Keratinocyte (primary cell): ENCODE data around the gene S100A14.

Source experiments
- EZH2 ChIP-seq: IDR thresholded peaks from one replicate; pipeline ENCODE4 v1.6.1; 2012; ENCODE audit warnings: inconsistent platforms, mild to moderate bottlenecking, low read length, moderate library complexity
- TF ChIP-seq, protein P1 (sequence below), 3 experiments: IDR thresholded peaks in 1 of 3; conservative IDR thresholded peaks in 1 of 3; optimal IDR thresholded peaks in 1 of 3; 2 replicates in 2 of 3; 3 replicates in 1 of 3; pipeline versions ENCODE3 to v1.5.1; 2011; ENCODE audit warnings: low read length in 3 of 3, mild to moderate bottlenecking in 3 of 3, moderate library complexity in 2 of 3, control low read depth in 1 of 3, inconsistent platforms in 1 of 3; ENCODE audit not compliant: insufficient read depth in 2 of 3; ENCODE audit errors: extremely low read depth in 1 of 3

DNA sequence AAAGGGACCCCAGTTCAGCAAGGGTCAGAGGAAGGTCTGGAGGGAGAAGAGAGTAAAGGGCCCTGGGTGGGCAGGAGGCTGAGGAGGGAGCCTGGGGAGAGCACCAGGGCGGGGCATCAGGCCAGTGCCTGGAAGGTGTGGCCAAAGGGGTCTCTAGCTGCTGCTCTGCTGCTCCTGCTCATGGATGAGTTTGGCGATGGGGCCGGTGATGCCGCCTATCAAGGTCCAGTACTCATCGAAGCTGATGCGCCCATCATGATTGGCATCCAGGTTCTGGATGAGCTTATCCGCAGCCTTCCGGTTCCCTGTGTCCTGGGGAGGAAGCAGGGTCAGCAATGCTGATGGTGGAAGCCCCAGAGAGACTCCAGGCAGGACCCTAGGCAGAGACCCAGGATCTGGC, 8.7 kb downstream of the S100A14 start:
- TF ChIP-seq EZH2, result no peak
- TF ChIP-seq, protein P1, sequence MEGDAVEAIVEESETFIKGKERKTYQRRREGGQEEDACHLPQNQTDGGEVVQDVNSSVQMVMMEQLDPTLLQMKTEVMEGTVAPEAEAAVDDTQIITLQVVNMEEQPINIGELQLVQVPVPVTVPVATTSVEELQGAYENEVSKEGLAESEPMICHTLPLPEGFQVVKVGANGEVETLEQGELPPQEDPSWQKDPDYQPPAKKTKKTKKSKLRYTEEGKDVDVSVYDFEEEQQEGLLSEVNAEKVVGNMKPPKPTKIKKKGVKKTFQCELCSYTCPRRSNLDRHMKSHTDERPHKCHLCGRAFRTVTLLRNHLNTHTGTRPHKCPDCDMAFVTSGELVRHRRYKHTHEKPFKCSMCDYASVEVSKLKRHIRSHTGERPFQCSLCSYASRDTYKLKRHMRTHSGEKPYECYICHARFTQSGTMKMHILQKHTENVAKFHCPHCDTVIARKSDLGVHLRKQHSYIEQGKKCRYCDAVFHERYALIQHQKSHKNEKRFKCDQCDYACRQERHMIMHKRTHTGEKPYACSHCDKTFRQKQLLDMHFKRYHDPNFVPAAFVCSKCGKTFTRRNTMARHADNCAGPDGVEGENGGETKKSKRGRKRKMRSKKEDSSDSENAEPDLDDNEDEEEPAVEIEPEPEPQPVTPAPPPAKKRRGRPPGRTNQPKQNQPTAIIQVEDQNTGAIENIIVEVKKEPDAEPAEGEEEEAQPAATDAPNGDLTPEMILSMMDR (optimal IDR thresholded peaks at IDR 0.05 in 1 of 3, IDR thresholded peaks at IDR 0.05 in 1 of 3, conservative IDR thresholded peaks at IDR 0.05 in 1 of 3; ENCODE audit: extremely low read depth in 1 of 3, insufficient read depth in 2 of 3, low read length in 3 of 3), result no peak
